IPS-11a (cell line): ENCODE measurements around the gene LTF.

Source experiments
- H3K4me3 ChIP-seq: one replicate; pipeline ENCODE4 v1.5.1; 2013; ENCODE audit warnings: low read depth, low read length, control low read depth

Gene LTF

GRCh38 chr3:46491089-46492070 is 26.7 kb upstream of the LTF start:
- no peak overlapping the region for H3K4me3 ChIP-seq

- H3K4me3 ChIP-seq: no peak overlapping the region
Measured at GRCh38 chr3:46490338-46491084, 25.8 kb upstream of the LTF start.

- no peak overlapping the region for H3K4me3 ChIP-seq
Measured at GRCh38 chr3:46489875-46490274, 25.2 kb upstream of the LTF start.

GRCh38 chr3:46489381-46489780 is 24.7 kb upstream of the LTF start:
- H3K4me3 ChIP-seq: no peak overlapping the region

- no peak overlapping the region for H3K4me3 ChIP-seq
Measured at GRCh38 chr3:46488735-46489361, 24.1 kb upstream of the LTF start.

- no peak overlapping the region for H3K4me3 ChIP-seq
Measured at GRCh38 chr3:46485779-46486175, 21.1 kb upstream of the LTF start.

- no peak overlapping the region for H3K4me3 ChIP-seq
Measured at GRCh38 chr3:46484911-46485778, 20.4 kb upstream of the LTF start.

GRCh38 chr3:46484388-46484787 is 19.7 kb upstream of the LTF start:
- no peak overlapping the region for H3K4me3 ChIP-seq

- H3K4me3 ChIP-seq: no peak overlapping the region
Measured at GRCh38 chr3:46483825-46484224, 19.1 kb upstream of the LTF start.

GRCh38 chr3:46482632-46483350 is 18.1 kb upstream of the LTF start:
- H3K4me3 ChIP-seq: no peak overlapping the region

GRCh38 chr3:46481636-46482035 is 16.9 kb upstream of the LTF start:
- H3K4me3 ChIP-seq: no peak overlapping the region

- no peak overlapping the region for H3K4me3 ChIP-seq
Measured at GRCh38 chr3:46480491-46481195, 15.9 kb upstream of the LTF start.

- no peak overlapping the region for H3K4me3 ChIP-seq
Measured at GRCh38 chr3:46479696-46480095, 15.0 kb upstream of the LTF start.

GRCh38 chr3:46479021-46479420 is 14.3 kb upstream of the LTF start:
- no peak overlapping the region for H3K4me3 ChIP-seq

- no peak overlapping the region for H3K4me3 ChIP-seq
Measured at GRCh38 chr3:46478341-46478740, 13.6 kb upstream of the LTF start.

- H3K4me3 ChIP-seq: no peak overlapping the region
Measured at GRCh38 chr3:46477756-46478155, 13.1 kb upstream of the LTF start.

- H3K4me3 ChIP-seq: no peak overlapping the region
Measured at GRCh38 chr3:46477145-46477544, 12.4 kb upstream of the LTF start.

- no peak overlapping the region for H3K4me3 ChIP-seq
Measured at GRCh38 chr3:46472736-46473135, 8.0 kb upstream of the LTF start.

- H3K4me3 ChIP-seq: no peak overlapping the region
Measured at GRCh38 chr3:46471371-46471914, 6.7 kb upstream of the LTF start.
